Measurements from ENCODE around the gene TTN. TPM values are rescaled to one million over a fixed set of nuclear protein-coding genes. Genes with fewer than 3 reads are reported as not detected.

Gene TTN
- total and polyA plus RNA-seq, 10 of the 15 experiments (the other 5 are each of a cell fraction or from before 2014, with no cell fraction given), result 0.15 to 9.0 (median 1.8) TPM

DNA sequence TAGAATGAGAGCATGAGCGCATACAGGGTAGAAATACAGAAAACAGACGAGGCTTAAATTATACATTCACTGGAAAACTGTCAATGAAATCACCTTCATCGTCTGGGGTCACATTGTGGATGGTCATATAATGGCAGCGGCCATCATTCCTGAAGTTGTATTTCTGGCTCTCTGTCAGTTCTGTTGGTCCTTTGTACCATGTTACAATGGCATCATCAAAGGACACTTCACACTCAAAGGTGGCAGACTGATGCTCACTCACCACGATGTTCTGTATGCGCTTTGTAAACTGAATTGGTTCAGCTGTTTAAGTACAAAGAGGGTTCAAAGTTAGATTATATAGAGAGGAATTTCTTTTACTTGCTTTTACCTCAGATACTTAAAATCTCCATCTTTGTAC, 104.9 kb downstream of the TTN start:
- no TSS peak for BruUV-seq (replicated peaks)
- no peak for DNase-seq (ENCODE audit: low read depth, low spot score)
- no peak overlapping the region for H3K4me2 ChIP-seq (ENCODE audit: control insufficient read depth, insufficient read depth)
- WGBS (ENCODE audit: insufficient coverage, insufficient replicate concordance, low lambda C conversion rate, missing lambda C conversion rate), result 64% methylated on average over 6 of the region's 6 CpGs
- no peaks in the 10 kb centered on the region for H3K9me3 ChIP-seq (replicated peaks; ENCODE audit: control insufficient read depth, insufficient read depth, low read length)
- no peak for ATAC-seq
- ChIA-PET POLR2A (no interaction called here), CTCF (interaction anchor here (0.8 to 2.6 kb wide), 8 partner anchors 11 to 427 kb away, joined by 3 to 28 read pairs (median 4); no protein-coding TSS in a partner anchor), SMC1A (ENCODE audit: uncharacterized antibody, unreplicated experiment) (interaction anchor here (0.6 to 1.1 kb wide), 2 partner anchors 24 to 48 kb away, joined by 3 read pairs; no protein-coding TSS in a partner anchor), RAD21 (ENCODE audit: unreplicated experiment) (no interaction called here)
- no peaks in the 10 kb centered on the region for H3K4me1 ChIP-seq (ENCODE audit: control insufficient read depth, insufficient read depth, low read length)
- no peaks in the 10 kb centered on the region for H3K36me3 ChIP-seq (ENCODE audit: control insufficient read depth in 2 of 2, insufficient read depth in 2 of 2, low read length in 1 of 2)
- in situ Hi-C loops (cut with MboI), result no loop called here
- no peak for FAIRE-seq
- H3K4me3 ChIP-seq, result no peak overlapping the region
- no peak for TF ChIP-seq YY1 (IDR thresholded peaks at IDR 0.05; ENCODE audit: low read depth, low read length)
- TF ChIP-seq CHD4 (IDR thresholded peaks at IDR 0.05), result no peak
- TF ChIP-seq, protein P1, sequence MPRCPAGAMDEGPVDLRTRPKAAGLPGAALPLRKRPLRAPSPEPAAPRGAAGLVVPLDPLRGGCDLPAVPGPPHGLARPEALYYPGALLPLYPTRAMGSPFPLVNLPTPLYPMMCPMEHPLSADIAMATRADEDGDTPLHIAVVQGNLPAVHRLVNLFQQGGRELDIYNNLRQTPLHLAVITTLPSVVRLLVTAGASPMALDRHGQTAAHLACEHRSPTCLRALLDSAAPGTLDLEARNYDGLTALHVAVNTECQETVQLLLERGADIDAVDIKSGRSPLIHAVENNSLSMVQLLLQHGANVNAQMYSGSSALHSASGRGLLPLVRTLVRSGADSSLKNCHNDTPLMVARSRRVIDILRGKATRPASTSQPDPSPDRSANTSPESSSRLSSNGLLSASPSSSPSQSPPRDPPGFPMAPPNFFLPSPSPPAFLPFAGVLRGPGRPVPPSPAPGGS (IDR thresholded peaks at IDR 0.05; ENCODE audit: borderline replicate concordance, insufficient read depth, low read depth, low read length, poor library complexity, severe bottlenecking), result no peak
- TF ChIP-seq SREBF2 (IDR thresholded peaks at IDR 0.05; ENCODE audit: low read length), result no peak
- TF ChIP-seq EP300 (IDR thresholded peaks at IDR 0.05; ENCODE audit: borderline replicate concordance in 1 of 2, control insufficient read depth in 1 of 2, low read depth in 2 of 2, low read length in 2 of 2), result no peak
- no peaks in the 10 kb centered on the region for H3K27me3 ChIP-seq (replicated peaks in 1 of 2; ENCODE audit: control insufficient read depth in 2 of 2, insufficient read depth in 2 of 2, low read length in 1 of 2)
- no peak overlapping the region for H3K9ac ChIP-seq (ENCODE audit: control insufficient read depth, insufficient read depth, low read length)
- no peak overlapping the region for H2AFZ ChIP-seq (ENCODE audit: control insufficient read depth, low read depth, low read length)
- no peaks in the 10 kb centered on the region for H3K79me2 ChIP-seq (ENCODE audit: control insufficient read depth, insufficient read depth, low read length)
- intact Hi-C loops (cut with micrococcal nuclease; ENCODE audit: unreplicated experiment), result loop anchor here (5.0 kb wide), 1 partner anchor 220 kb away; the partner anchor contains the start of gene PLEKHA3
- H3K27ac ChIP-seq (ENCODE audit: control insufficient read depth, insufficient read depth), result no peak overlapping the region
- no peaks in the 10 kb centered on the region for H4K20me1 ChIP-seq (ENCODE audit: control insufficient read depth, insufficient read depth)

All from GM12878 (cell line).